Activated naive CD8-positive, alpha-beta T cell (primary cell): ENCODE measurements around the gene DPCD.

ENCODE experiments used
- H3K27ac Mint-ChIP-seq: one replicate; pipeline ENCODE4 v1.8.0; 2021; ENCODE audit warnings: mixed read lengths
- H3K27me3 Mint-ChIP-seq: one replicate; pipeline ENCODE4 v1.8.0; 2021; ENCODE audit warnings: mixed read lengths
- H3K36me3 Mint-ChIP-seq: one replicate; pipeline ENCODE4 v1.8.0; 2021; ENCODE audit warnings: mixed read lengths
- H3K4me1 Mint-ChIP-seq: one replicate; pipeline ENCODE4 v1.8.0; 2021; ENCODE audit warnings: low read depth, mixed read lengths
- H3K4me3 Mint-ChIP-seq: one replicate; pipeline ENCODE4 v1.8.0; 2021; ENCODE audit warnings: mild to moderate bottlenecking, mixed read lengths
- H3K9me3 Mint-ChIP-seq: one replicate; pipeline ENCODE4 v1.8.0; 2021; ENCODE audit warnings: low read depth, mixed read lengths

Gene DPCD

GRCh38 chr10:101563497-101564040 lies 24.6 kb upstream of the DPCD start:
- H3K4me1 Mint-ChIP-seq: peaks cover 14% of the 10 kb centered on the region
- no peaks in the 10 kb centered on the region for H3K9me3 Mint-ChIP-seq
- H3K4me3 Mint-ChIP-seq: no peak overlapping the region
- no peak overlapping the region for H3K27ac Mint-ChIP-seq
- peaks cover 22% of the 10 kb centered on the region for H3K27me3 Mint-ChIP-seq
- no peaks in the 10 kb centered on the region for H3K36me3 Mint-ChIP-seq

DNA sequence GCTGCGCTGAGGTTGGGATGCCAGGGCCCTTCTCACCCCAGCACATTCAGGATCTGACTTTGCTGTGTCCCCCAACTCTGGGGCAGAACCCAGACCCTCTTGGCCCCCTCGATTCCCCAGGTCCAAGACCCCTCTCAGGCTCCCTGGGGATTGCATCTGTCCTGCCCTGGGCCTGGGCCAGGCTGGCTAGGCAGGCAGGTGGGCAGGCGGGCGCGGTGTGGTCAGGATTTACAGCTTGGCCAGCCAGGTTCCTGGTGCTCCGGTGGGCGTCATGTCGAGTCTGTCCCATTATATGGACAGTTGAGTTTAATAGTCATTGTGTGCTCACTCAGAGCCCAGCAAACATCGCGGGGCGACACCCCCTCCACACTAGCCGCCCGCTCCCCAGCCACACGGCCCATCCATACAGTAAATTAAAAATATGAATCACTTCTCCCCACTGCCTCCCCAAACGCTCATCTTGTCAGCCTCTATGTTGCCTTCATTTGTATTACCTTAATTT lies 23.6 kb upstream of the DPCD start:
- H3K4me3 Mint-ChIP-seq: no peak overlapping the region
- H3K9me3 Mint-ChIP-seq: no peaks in the 10 kb centered on the region
- H3K36me3 Mint-ChIP-seq: no peaks in the 10 kb centered on the region
- H3K27me3 Mint-ChIP-seq: peaks cover 24% of the 10 kb centered on the region
- peaks cover 12% of the 10 kb centered on the region for H3K4me1 Mint-ChIP-seq
- no peak overlapping the region for H3K27ac Mint-ChIP-seq

DNA sequence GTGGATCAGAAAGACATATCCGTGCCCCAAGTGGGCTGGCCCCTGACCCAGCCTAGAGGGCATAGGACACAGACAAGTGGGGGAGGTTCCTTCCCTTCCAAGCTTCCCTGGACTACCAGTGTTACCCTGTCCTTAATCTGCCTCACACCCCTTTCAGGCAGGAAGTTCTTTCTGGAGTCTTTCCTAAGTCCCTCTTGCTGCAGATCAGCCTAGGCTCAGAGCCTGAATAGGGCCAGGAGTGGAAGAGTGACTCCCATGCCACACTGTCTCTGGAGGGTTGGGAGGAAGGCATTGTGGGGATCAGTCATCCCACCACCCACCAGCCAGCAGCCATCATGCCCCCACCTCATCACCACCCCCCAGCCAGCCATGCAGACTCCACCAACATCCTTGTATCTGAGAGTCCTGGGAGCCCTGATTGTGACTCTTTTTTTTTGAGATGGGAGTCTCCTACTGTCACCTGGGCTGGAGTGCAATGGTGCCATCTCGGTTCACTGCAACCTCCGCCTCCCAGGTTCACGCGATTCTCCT lies 22.7 kb upstream of the DPCD start:
- Mint-ChIP-seq H3K9me3 (no peaks in the 10 kb centered on the region), H3K27ac (no peak overlapping the region), H3K27me3 (peaks cover 26% of the 10 kb centered on the region), H3K36me3 (no peaks in the 10 kb centered on the region), H3K4me1 (peaks cover 16% of the 10 kb centered on the region), H3K4me3 (no peak overlapping the region)

DNA sequence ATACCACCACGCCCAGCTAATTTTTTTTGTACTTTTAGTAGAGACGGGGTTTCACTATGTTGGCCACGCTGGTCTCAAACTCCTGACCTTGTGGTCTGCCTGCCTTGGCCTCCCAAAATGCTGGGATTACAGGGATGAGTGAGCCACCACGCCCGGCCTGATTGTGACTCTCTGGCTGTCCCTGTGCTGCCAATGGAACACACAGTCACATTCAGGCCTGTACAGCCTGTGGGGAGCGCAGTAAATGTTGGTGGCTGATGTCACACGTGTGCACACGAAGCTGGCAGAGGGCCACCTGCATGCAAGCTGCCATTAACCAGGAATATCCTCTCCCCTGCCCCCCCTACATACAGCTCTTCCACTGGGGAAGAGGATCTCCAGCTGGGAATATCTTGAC lies 22.2 kb upstream of the DPCD start:
- Mint-ChIP-seq H3K4me1 (peaks cover 16% of the 10 kb centered on the region), H3K4me3 (no peak overlapping the region), H3K36me3 (no peaks in the 10 kb centered on the region), H3K27me3 (peaks cover 26% of the 10 kb centered on the region), H3K27ac (no peak overlapping the region), H3K9me3 (no peaks in the 10 kb centered on the region)

GRCh38 chr10:101566333-101567164 lies 21.6 kb upstream of the DPCD start:
- H3K27ac Mint-ChIP-seq: no peak overlapping the region
- peaks cover 16% of the 10 kb centered on the region for H3K4me1 Mint-ChIP-seq
- H3K4me3 Mint-ChIP-seq: peak overlapping the region; percentile 8
- H3K27me3 Mint-ChIP-seq: peaks cover 26% of the 10 kb centered on the region
- no peaks in the 10 kb centered on the region for H3K9me3 Mint-ChIP-seq
- no peaks in the 10 kb centered on the region for H3K36me3 Mint-ChIP-seq

DNA sequence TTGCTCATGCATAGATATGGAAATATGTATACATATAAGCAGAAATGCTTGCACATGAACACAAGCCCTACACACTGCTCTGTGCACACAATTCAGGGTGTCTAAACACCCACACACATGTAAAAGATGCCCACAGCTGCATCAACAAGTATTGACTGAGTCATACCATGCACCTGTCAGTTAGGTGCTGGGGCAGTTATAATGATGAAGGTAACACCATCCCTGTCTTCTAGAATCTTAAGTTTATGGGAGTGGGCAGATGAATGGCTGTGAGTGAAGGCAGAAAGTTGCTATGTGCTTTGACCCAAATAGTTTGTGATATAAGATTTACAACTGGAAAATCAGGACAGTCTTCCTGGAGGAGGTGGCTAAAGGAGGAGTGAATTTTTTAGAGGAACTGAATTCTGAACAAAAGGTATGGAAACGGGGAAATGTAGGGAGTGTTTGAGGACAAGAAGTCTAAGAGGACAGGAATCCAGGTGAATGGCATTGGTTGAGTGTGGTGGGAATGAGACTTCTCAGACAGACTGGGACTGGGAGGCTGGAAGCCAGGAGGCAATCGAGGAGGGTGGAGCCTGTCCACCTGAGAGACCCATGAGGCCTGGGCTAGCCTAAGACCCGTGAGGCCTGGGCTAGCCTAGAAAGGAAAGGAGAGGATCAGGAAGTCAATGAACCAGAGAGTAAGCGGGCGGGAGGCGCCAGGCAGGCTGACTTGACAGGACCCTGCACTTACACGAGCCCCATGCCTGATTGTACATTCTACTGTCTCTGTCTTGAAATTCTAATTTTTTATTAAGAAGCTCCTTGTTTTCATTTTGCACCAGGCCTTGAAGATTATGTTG lies 20.7 kb upstream of the DPCD start:
- no peak overlapping the region for H3K27ac Mint-ChIP-seq
- H3K27me3 Mint-ChIP-seq: peaks cover 26% of the 10 kb centered on the region
- H3K4me3 Mint-ChIP-seq: peak overlapping the region; percentile 8
- H3K9me3 Mint-ChIP-seq: no peaks in the 10 kb centered on the region
- H3K36me3 Mint-ChIP-seq: no peaks in the 10 kb centered on the region
- peaks cover 16% of the 10 kb centered on the region for H3K4me1 Mint-ChIP-seq

DNA sequence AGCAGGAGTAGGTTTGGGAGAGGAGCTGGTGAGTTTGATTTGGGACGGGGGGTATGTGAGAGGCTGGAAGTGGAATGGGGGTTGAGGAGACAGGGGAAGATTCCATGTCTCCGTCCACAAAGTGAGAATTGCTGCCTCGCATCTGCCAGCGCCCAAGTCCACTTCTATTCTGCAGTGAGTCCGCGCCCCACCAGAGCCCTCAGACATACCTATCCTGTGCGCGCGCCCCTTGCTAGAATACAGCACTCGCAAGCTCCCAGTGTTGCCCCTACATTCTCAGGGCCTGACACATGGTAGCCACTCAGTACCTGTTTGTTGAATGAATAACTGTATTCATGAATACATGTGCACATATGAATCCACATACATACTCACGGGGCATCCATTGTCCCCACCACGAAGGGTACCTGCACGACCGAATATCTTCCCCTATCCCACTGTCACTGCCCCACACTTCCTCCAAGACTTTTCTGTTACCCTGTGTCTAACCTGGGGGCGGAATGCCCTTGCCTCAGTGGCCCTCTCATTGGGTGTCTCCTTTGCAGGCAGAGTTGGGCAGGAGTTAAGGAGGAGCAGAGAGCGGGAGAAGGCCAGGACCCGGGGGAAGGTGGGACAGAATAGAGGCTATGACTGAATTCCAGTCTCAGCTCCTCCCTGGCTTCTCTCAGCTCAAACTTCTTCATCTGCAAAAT lies 19.9 kb upstream of the DPCD start:
- peak overlapping the region; percentile 47 for H3K4me3 Mint-ChIP-seq
- H3K27me3 Mint-ChIP-seq: peaks cover 26% of the 10 kb centered on the region

DNA sequence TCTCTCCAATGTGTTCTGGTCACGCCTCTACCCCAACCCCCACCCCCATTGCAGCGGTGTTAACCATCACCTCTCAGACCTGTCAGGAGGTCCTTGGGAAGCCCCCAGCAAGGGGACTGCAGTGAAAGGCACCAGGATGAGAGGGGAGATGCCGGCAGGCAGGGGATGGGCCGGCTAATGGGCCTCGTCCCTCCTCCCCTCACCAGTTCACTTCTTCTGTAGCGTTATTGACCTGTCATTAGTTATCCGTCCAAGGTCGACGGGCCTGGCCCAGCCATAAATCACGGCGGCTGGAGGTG lies 18.8 kb upstream of the DPCD start:
- Mint-ChIP-seq H3K9me3 (no peaks in the 10 kb centered on the region), H3K36me3 (no peaks in the 10 kb centered on the region), H3K27ac (no peak overlapping the region), H3K4me3 (peak overlapping the region; percentile 79), H3K27me3 (peaks cover 26% of the 10 kb centered on the region), H3K4me1 (peaks cover 16% of the 10 kb centered on the region)

More for the DNA sequence above, 19.9 kb upstream of the DPCD start:
- Mint-ChIP-seq H3K27ac (no peak overlapping the region), H3K4me1 (peaks cover 16% of the 10 kb centered on the region), H3K36me3 (no peaks in the 10 kb centered on the region), H3K9me3 (no peaks in the 10 kb centered on the region)

GRCh38 chr10:101569622-101570427 lies 18.3 kb upstream of the DPCD start:
- no peaks in the 10 kb centered on the region for H3K9me3 Mint-ChIP-seq
- no peak overlapping the region for H3K27ac Mint-ChIP-seq
- peaks cover 26% of the 10 kb centered on the region for H3K27me3 Mint-ChIP-seq
- peaks cover 16% of the 10 kb centered on the region for H3K4me1 Mint-ChIP-seq
- peak overlapping the region; percentile 79 for H3K4me3 Mint-ChIP-seq
- no peaks in the 10 kb centered on the region for H3K36me3 Mint-ChIP-seq

DNA sequence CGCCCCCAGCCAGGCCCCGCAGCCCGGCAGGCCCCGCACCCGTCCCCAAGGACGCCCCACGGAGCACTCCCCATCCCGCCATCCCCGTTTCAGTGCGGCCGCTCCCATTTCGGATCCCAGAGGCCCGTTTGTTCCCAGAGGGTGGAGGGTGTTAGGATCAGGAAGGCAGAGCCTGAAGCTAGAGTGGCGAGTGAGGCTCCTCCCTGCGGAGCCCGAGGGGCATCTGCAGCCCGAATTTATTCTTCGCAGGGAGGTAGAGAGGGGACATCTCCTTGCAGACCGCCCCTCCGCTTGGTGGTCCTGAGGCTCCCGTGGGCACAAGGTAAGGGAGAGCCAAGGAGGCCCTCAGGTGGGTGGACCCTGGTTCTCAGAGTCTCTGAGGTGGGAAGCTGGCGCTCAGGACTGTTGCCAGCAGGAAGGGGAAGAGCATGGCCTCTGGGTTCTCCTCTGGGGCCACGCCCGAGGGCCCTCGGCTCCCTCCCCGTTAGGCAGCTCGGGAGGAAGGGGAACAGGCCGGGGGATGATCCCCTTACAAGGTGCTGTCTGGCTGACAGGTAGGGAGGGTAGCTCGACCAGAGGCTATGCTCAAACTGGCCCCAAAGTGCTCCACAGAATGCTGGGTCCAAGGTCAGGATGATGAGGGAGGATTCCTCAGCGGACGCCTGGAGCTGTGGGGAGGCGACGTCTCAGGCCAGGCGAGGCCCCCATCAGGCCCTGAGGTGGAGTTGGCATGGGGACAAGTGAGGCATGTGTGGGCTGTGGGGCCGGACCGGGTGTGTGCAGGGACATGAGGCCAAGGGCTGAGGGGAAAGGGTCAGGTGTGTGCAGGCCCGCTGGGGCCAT lies 17.5 kb upstream of the DPCD start:
- Mint-ChIP-seq H3K4me1 (peaks cover 16% of the 10 kb centered on the region), H3K27me3 (peaks cover 22% of the 10 kb centered on the region)

GRCh38 chr10:101571271-101571925 lies 16.7 kb upstream of the DPCD start:
- Mint-ChIP-seq H3K9me3 (no peaks in the 10 kb centered on the region), H3K4me3 (peak overlapping the region; percentile 13), H3K27me3 (peaks cover 18% of the 10 kb centered on the region), H3K27ac (no peak overlapping the region), H3K36me3 (no peaks in the 10 kb centered on the region), H3K4me1 (peaks cover 13% of the 10 kb centered on the region)

More for the DNA sequence above, 17.5 kb upstream of the DPCD start:
- Mint-ChIP-seq H3K36me3 (no peaks in the 10 kb centered on the region), H3K9me3 (no peaks in the 10 kb centered on the region), H3K27ac (no peak overlapping the region), H3K4me3 (peak overlapping the region; percentile 13)

DNA sequence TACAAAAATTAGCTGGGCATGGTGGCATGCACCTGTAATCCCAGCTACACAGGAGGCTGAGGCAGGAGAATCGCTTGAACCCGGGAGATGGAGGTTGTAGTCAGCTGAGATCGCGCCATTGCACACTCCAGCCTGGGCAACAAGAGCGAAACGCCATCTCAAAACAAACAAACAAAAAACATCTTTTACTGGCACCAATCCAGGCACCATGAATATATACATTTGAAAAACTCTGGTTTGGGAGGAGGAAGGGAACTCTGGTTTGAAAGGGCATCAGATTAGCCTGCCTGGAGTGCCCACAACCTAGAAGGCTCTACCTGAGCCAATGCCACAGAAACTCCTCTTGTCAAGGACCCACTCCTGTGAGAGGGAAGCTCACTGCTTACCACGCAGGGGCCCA lies 16.0 kb upstream of the DPCD start:
- Mint-ChIP-seq H3K36me3 (no peaks in the 10 kb centered on the region), H3K9me3 (no peaks in the 10 kb centered on the region), H3K4me1 (peaks cover 10% of the 10 kb centered on the region), H3K27me3 (peaks cover 15% of the 10 kb centered on the region), H3K4me3 (no peak overlapping the region), H3K27ac (no peak overlapping the region)

DNA sequence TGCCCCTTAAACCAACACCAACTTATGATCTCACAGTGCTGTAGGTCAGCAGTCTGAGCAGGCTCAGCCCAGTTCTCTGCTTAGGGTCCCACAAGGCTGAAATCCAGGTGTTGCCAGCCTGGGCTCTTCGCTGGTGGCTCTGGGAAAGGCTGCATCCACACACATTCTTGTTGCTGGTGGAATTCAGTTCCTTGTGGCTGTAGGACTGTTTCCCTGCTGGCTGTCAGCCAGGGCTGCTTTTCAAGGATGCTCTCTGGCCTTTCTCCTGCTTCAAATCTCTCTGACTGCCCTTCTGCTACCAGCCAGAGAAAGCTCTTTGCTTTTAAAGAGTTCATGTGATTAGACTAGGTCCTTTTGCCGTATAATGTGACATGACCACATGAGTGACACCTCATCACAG lies 15.3 kb upstream of the DPCD start:
- Mint-ChIP-seq H3K27ac (no peak overlapping the region), H3K27me3 (peaks cover 9% of the 10 kb centered on the region), H3K4me3 (no peak overlapping the region), H3K9me3 (no peaks in the 10 kb centered on the region), H3K4me1 (peaks cover 8% of the 10 kb centered on the region), H3K36me3 (no peaks in the 10 kb centered on the region)
